ENCODE data around the gene NELFCD.

GRCh38 chr20:59002874-59003399, 21.9 kb downstream of the NELFCD start:
- TF ChIP-seq CTCF (IDR thresholded peaks at IDR 0.05): no peak
- TF ChIP-seq POLR2A (IDR thresholded peaks at IDR 0.05): no peak
